Mucosa of descending colon (tissue), 3 donors: ENCODE results near the gene SUSD6. TPM values are rescaled to one million over a fixed set of nuclear protein-coding genes. Genes with fewer than 3 reads are reported as not detected.
A peak's percentile ranks its signal among the peaks of the same experiment; 100 is the strongest.
"Not testable (repeated sequence)": the region's sequence is repeated elsewhere in the genome, so short reads cannot be mapped to it uniquely, and the experiment has no call there.

Source experiments
- ATAC-seq: fragments of 200-7000 bp; cut with Tn5 transposase; one replicate; pipeline ENCODE4 v1.9.1; 2020; ENCODE audit warnings: mild to moderate bottlenecking, moderate library complexity
- DNase-seq, 3 donors: peaks; one replicate each; pipeline ENCODE4 v3.0.0-alpha.2; 2020
- H3K36me3 ChIP-seq: fragments of 200-600 bp; one replicate; pipeline ENCODE4 v1.8.0; 2021; ENCODE audit warnings: low read depth, mild to moderate bottlenecking
- H3K4me1 ChIP-seq: fragments of 200-600 bp; one replicate; pipeline ENCODE4 v1.8.0; 2021; ENCODE audit warnings: low read depth, mild to moderate bottlenecking
- H3K4me3 ChIP-seq: fragments of 200-600 bp; one replicate; pipeline ENCODE4 v1.8.0; 2021; ENCODE audit warnings: mild to moderate bottlenecking
- H3K9me3 ChIP-seq: fragments of 200-600 bp; one replicate; pipeline ENCODE4 v1.8.0; 2021; ENCODE audit warnings: mild to moderate bottlenecking
- CTCF ChIP-seq: fragments of 200-600 bp; IDR thresholded peaks from one replicate; pipeline ENCODE4 v1.8.0; 2022; ENCODE audit warnings: antibody characterized with exemption, mild to moderate bottlenecking
- intact Hi-C, 2 donors: fragments of 100-400 bp; cut with DNase I in 1 of 2; cut with micrococcal nuclease in 1 of 2; formaldehyde crosslinking; loops; one replicate each; pipeline versions ENCODE4 v1.11.0 to v1.11.1; 2022; cut with DNase I, micrococcal nuclease
- total RNA-seq, 3 donors: library from RNA; stranded (reverse); fragmentation: NEBNext Ultra II Directional in 2 of 3; extraction: Animal tissue kit (Norgen Biotek cat#: 25700) in 2 of 3; gene quantifications; one replicate each; pipeline versions ENCODE4 v1.2.1 to v1.2.4, GENCODE V29; 2021 to 2023
- donor health status: DM: no; HTN: no; CAD: no; lungs with moderate emphysema.
- donor health status: DM: no; HTN: no; CAD: no.
- donor health status: DM: no; HTN: yes; CAD: no.

The SUSD6 gene
- total RNA-seq, 3 donors from 2014 or later, result 56.3 to 98.3 (median 95.6) TPM

GRCh38 chr14:69694730-69695281 lies 83.4 kb downstream of the SUSD6 start:
- Histone ChIP-seq H3K4me3 (no peak overlapping the region), H3K9me3 (no peaks in the 10 kb centered on the region), H3K36me3 (no peaks in the 10 kb centered on the region), H3K4me1 (peaks cover 67% of the 10 kb centered on the region)
- peak in 1 of 3 donors; percentile 51 for DNase-seq
- intact Hi-C loops, result no loop called here
- peak; percentile 27 for ATAC-seq
- TF ChIP-seq CTCF, result no peak

GRCh38 chr14:69695322-69696203 lies 84.2 kb downstream of the SUSD6 start:
- DNase-seq, result peak; percentile 77 to 79 (median 79)
- TF ChIP-seq CTCF, result no peak
- intact Hi-C loops, result no loop called here
- Histone ChIP-seq H3K4me1 (peaks cover 67% of the 10 kb centered on the region), H3K36me3 (no peaks in the 10 kb centered on the region), H3K9me3 (no peaks in the 10 kb centered on the region), H3K4me3 (no peak overlapping the region)
- peak; percentile 47 for ATAC-seq

GRCh38 chr14:69696204-69696527 lies 84.8 kb downstream of the SUSD6 start:
- DNase-seq, result no peak
- Histone ChIP-seq H3K36me3 (no peaks in the 10 kb centered on the region), H3K4me1 (peaks cover 68% of the 10 kb centered on the region), H3K9me3 (no peaks in the 10 kb centered on the region), H3K4me3 (no peak overlapping the region)
- intact Hi-C loops, result no loop called here
- no peak for ATAC-seq
- no peak for TF ChIP-seq CTCF

GRCh38 chr14:69696633-69697557 lies 85.5 kb downstream of the SUSD6 start:
- no peaks in the 10 kb centered on the region for H3K36me3 ChIP-seq
- TF ChIP-seq CTCF, result no peak
- no peak for DNase-seq
- no peak overlapping the region for H3K4me3 ChIP-seq
- peaks cover 70% of the 10 kb centered on the region for H3K4me1 ChIP-seq
- peak; percentile 23 for ATAC-seq
- intact Hi-C loops, result no loop called here
- H3K9me3 ChIP-seq, result no peaks in the 10 kb centered on the region

- no peak for DNase-seq
- Histone ChIP-seq H3K9me3 (no peaks in the 10 kb centered on the region), H3K4me3 (no peak overlapping the region), H3K4me1 (peaks cover 54% of the 10 kb centered on the region), H3K36me3 (no peaks in the 10 kb centered on the region)
- ATAC-seq, result no peak
- intact Hi-C loops, result no loop called here
- TF ChIP-seq CTCF, result no peak
These were observed 87.2 kb downstream of the SUSD6 start for GRCh38 chr14:69698572-69698971.

- DNase-seq, H3K36me3 ChIP-seq, H3K9me3 ChIP-seq: not testable (repeated sequence)
These were observed 87.8 kb downstream of the SUSD6 start for GRCh38 chr14:69699243-69699642.

More at GRCh38 chr14:69699243-69699642, 87.8 kb downstream of the SUSD6 start:
- peaks cover 48% of the 10 kb centered on the region for H3K4me1 ChIP-seq
- intact Hi-C loops, ATAC-seq, H3K4me3 ChIP-seq: not testable (repeated sequence)
